GM23338 (cell line): Measurements from ENCODE around the gene USP15. TPM values are rescaled to one million over a fixed set of nuclear protein-coding genes. Genes with fewer than 3 reads are reported as not detected.

Source experiments
- ATAC-seq: fragments of 200-7000 bp; cut with Tn5 transposase; 3 replicates; pipeline ENCODE4 v1.9.1; 2020
- DNase-seq: peaks from one replicate; pipeline ENCODE4 v3.0.0-alpha.2; 2015; ENCODE audit warnings: low spot score
- H2AFZ ChIP-seq: fragments of 200-600 bp; sonication (generic); 2 replicates; pipeline ENCODE4 v1.8.0; 2016; ENCODE audit warnings: antibody characterized with exemption, mild to moderate bottlenecking, moderate library complexity
- H3F3A ChIP-seq: fragments of 200-600 bp; sonication (generic); replicated peaks from 2 replicates; pipeline ENCODE4 v1.8.0; 2017; ENCODE audit warnings: antibody characterized with exemption, mixed run types, low read depth
- H3K27ac ChIP-seq: fragments of 200-600 bp; sonication (generic); 2 replicates; pipeline ENCODE4 v1.6.1; 2016; ENCODE audit warnings: low read depth
- H3K27me3 ChIP-seq: fragments of 200-600 bp; sonication (generic); 2 replicates; pipeline ENCODE4 v1.8.0; 2016; ENCODE audit warnings: mild to moderate bottlenecking, mixed run types, moderate library complexity; ENCODE audit not compliant: insufficient read depth
- H3K36me3 ChIP-seq: fragments of 200-600 bp; sonication (generic); 2 replicates; pipeline ENCODE4 v1.8.0; 2016; ENCODE audit warnings: mild to moderate bottlenecking; ENCODE audit not compliant: insufficient read depth
- H3K4me1 ChIP-seq: fragments of 200-600 bp; sonication (generic); 2 replicates; pipeline ENCODE4 v1.8.0; 2016; ENCODE audit warnings: mild to moderate bottlenecking, moderate library complexity; ENCODE audit not compliant: insufficient read depth
- H3K4me2 ChIP-seq: fragments of 200-600 bp; sonication (generic); 2 replicates; pipeline ENCODE4 v1.7.1; 2017; ENCODE audit warnings: mixed run types
- H3K4me3 ChIP-seq: fragments of 200-600 bp; sonication (generic); 2 replicates; pipeline ENCODE4 v1.6.1; 2016; ENCODE audit warnings: mixed run types
- H3K79me2 ChIP-seq: fragments of 200-600 bp; sonication (generic); replicated peaks from 2 replicates; pipeline ENCODE4 v1.8.0; 2017; ENCODE audit warnings: mild to moderate bottlenecking; ENCODE audit not compliant: insufficient read depth
- H3K9me2 ChIP-seq: fragments of 200-600 bp; sonication (generic); 2 replicates; pipeline ENCODE4 v1.8.0; 2017; ENCODE audit not compliant: insufficient read depth
- H4K20me1 ChIP-seq: fragments of 200-600 bp; sonication (generic); replicated peaks from 2 replicates; pipeline ENCODE4 v1.8.0; 2017; ENCODE audit warnings: mild to moderate bottlenecking; ENCODE audit not compliant: insufficient read depth
- H3K27ac Mint-ChIP-seq: 2 replicates; pipeline ENCODE4 v1.8.0; 2020; ENCODE audit warnings: inconsistent platforms, mild to moderate bottlenecking, moderate library complexity, mixed read lengths
- H3K27me3 Mint-ChIP-seq: 3 replicates; pipeline ENCODE4 v1.8.0; 2022; ENCODE audit warnings: low read depth, mild to moderate bottlenecking, moderate library complexity, mixed read lengths, inconsistent platforms; ENCODE audit not compliant: insufficient read depth, poor library complexity
- H3K36me3 Mint-ChIP-seq: 3 replicates; pipeline ENCODE4 v1.8.0; 2021; ENCODE audit warnings: low read depth, mild to moderate bottlenecking, inconsistent platforms, moderate library complexity, mixed read lengths
- H3K4me1 Mint-ChIP-seq: 3 replicates; pipeline ENCODE4 v1.8.0; 2020; ENCODE audit warnings: mild to moderate bottlenecking, inconsistent platforms, mixed read lengths
- H3K4me3 Mint-ChIP-seq: 3 replicates; pipeline ENCODE4 v1.8.0; 2021; ENCODE audit warnings: moderate library complexity, mild to moderate bottlenecking, inconsistent platforms, mixed read lengths
- H3K9me3 Mint-ChIP-seq: 3 replicates; pipeline ENCODE4 v1.8.0; 2020; ENCODE audit warnings: moderate library complexity, mild to moderate bottlenecking, inconsistent platforms, mixed read lengths
- CREB1 ChIP-seq: fragments of 250-450 bp; sonication (Bioruptor Pico); IDR thresholded peaks from 2 replicates; pipeline ENCODE4 v1.5.0; 2020; ENCODE audit warnings: low read depth, mild to moderate bottlenecking, moderate library complexity
- EZH2 ChIP-seq: fragments of 200-600 bp; sonication (generic); IDR thresholded peaks from one replicate; pipeline ENCODE4 v1.8.0; 2017; ENCODE audit warnings: antibody characterized with exemption, mild to moderate bottlenecking, low read depth; ENCODE audit not compliant: unreplicated experiment
- EZH2phosphoT487 ChIP-seq: fragments of 200-600 bp; sonication (generic); IDR thresholded peaks from one replicate; pipeline ENCODE4 v1.8.1; 2018; ENCODE audit warnings: antibody characterized with exemption; ENCODE audit not compliant: unreplicated experiment
- NANOG ChIP-seq: IDR thresholded peaks from 2 replicates; pipeline ENCODE4 v1.6.1; 2016; ENCODE audit warnings: antibody characterized with exemption, borderline replicate concordance
- POLR2AphosphoS5 ChIP-seq: IDR thresholded peaks from 2 replicates; pipeline ENCODE4 v1.6.1; 2016; ENCODE audit warnings: antibody characterized with exemption, low read depth
- STAT1 ChIP-seq: IDR thresholded peaks from one replicate; pipeline ENCODE4 v1.6.1; 2016; ENCODE audit warnings: antibody characterized with exemption; ENCODE audit not compliant: unreplicated experiment
- ZNF114 ChIP-seq: fragments of 250-450 bp; sonication (Bioruptor Pico); IDR thresholded peaks from 2 replicates; pipeline ENCODE4 v1.5.0; 2020; ENCODE audit warnings: mild to moderate bottlenecking, moderate library complexity
- polyA plus RNA-seq: library from polyadenylated mRNA; unstranded; fragments of >200 nt; fragmentation: Nextera tagmentation; extraction: Ambion mirVana; gene quantifications from 2 replicates; pipeline ENCODE4 v1.2.1, GENCODE V29; 2016
- total RNA-seq: library from RNA; depleted of rRNA; stranded (reverse); fragments of >200 nt; shearing (Covaris generic); gene quantifications from 2 replicates; pipeline ENCODE4 v1.2.3, GENCODE V29; 2014
- TF ChIP-seq, protein P1 (sequence below): fragments of 250-450 bp; sonication (Bioruptor Pico); IDR thresholded peaks from 2 replicates; pipeline ENCODE4 v1.5.0; 2020; ENCODE audit warnings: mild to moderate bottlenecking, moderate library complexity

USP15 gene
- total and polyA plus RNA-seq, 2 experiments from 2014 or later, result 29.5 to 60.3 TPM

DNA sequence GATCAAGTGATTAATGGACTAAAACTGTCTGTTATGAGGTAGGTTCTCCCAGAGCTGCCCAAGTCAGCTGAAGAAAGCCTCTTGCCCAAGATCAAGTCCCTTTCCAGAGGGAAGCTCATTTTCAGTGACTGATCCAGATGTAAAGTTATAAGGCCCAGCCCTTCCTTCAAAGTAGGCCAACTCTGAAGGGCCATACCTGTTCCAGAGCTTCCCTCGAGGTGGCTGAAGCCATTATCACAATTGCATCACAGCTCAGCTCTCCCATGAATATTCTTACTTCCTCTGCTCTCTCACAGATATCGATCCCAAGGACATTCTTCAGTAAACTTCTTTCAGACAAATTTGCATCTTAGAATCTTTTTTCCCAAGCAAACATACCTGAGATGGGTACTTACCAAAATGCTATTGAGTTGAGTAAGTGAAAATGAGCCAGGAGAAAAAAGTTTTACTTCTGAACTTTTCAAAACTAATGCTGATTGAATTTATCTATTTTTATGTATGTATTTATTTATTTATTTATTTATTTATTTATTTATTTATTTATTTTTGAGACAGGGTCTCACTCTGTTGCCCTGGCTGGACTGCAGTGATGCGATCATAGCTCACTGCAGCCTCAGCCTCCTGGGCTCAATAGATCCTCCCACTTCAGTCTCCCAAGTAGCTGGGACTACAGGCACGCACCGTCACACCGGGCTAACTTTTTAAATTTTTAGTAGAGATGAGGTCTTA, 42.6 kb upstream of the USP15 start (continued):
- TF ChIP-seq NANOG, result no peak
- no peak for TF ChIP-seq ZNF114
- no peak for TF ChIP-seq EZH2phosphoT487
- TF ChIP-seq, protein P1, sequence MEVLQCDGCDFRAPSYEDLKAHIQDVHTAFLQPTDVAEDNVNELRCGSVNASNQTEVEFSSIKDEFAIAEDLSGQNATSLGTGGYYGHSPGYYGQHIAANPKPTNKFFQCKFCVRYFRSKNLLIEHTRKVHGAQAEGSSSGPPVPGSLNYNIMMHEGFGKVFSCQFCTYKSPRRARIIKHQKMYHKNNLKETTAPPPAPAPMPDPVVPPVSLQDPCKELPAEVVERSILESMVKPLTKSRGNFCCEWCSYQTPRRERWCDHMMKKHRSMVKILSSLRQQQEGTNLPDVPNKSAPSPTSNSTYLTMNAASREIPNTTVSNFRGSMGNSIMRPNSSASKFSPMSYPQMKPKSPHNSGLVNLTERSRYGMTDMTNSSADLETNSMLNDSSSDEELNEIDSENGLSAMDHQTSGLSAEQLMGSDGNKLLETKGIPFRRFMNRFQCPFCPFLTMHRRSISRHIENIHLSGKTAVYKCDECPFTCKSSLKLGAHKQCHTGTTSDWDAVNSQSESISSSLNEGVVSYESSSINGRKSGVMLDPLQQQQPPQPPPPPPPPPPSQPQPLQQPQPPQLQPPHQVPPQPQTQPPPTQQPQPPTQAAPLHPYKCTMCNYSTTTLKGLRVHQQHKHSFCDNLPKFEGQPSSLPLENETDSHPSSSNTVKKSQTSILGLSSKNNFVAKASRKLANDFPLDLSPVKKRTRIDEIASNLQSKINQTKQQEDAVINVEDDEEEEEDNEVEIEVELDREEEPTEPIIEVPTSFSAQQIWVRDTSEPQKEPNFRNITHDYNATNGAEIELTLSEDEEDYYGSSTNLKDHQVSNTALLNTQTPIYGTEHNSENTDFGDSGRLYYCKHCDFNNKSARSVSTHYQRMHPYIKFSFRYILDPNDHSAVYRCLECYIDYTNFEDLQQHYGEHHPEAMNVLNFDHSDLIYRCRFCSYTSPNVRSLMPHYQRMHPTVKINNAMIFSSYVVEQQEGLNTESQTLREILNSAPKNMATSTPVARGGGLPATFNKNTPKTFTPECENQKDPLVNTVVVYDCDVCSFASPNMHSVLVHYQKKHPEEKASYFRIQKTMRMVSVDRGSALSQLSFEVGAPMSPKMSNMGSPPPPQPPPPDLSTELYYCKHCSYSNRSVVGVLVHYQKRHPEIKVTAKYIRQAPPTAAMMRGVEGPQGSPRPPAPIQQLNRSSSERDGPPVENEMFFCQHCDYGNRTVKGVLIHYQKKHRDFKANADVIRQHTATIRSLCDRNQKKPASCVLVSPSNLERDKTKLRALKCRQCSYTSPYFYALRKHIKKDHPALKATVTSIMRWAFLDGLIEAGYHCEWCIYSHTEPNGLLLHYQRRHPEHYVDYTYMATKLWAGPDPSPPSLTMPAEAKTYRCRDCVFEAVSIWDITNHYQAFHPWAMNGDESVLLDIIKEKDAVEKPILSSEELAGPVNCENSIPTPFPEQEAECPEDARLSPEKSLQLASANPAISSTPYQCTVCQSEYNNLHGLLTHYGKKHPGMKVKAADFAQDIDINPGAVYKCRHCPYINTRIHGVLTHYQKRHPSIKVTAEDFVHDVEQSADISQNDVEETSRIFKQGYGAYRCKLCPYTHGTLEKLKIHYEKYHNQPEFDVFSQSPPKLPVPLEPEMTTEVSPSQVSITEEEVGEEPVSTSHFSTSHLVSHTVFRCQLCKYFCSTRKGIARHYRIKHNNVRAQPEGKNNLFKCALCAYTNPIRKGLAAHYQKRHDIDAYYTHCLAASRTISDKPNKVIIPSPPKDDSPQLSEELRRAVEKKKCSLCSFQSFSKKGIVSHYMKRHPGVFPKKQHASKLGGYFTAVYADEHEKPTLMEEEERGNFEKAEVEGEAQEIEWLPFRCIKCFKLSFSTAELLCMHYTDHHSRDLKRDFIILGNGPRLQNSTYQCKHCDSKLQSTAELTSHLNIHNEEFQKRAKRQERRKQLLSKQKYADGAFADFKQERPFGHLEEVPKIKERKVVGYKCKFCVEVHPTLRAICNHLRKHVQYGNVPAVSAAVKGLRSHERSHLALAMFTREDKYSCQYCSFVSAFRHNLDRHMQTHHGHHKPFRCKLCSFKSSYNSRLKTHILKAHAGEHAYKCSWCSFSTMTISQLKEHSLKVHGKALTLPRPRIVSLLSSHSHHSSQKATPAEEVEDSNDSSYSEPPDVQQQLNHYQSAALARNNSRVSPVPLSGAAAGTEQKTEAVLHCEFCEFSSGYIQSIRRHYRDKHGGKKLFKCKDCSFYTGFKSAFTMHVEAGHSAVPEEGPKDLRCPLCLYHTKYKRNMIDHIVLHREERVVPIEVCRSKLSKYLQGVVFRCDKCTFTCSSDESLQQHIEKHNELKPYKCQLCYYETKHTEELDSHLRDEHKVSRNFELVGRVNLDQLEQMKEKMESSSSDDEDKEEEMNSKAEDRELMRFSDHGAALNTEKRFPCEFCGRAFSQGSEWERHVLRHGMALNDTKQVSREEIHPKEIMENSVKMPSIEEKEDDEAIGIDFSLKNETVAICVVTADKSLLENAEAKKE, result no peak
- no peak for TF ChIP-seq EZH2
- TF ChIP-seq CREB1 (CRISPR knock-in tag), result no peak
- no peak for TF ChIP-seq POLR2AphosphoS5

GRCh38 chr12:62221107-62221506, 39.1 kb upstream of the USP15 start:
- Histone ChIP-seq H3K36me3 (no peaks in the 10 kb centered on the region), H3F3A (no peaks in the 10 kb centered on the region), H3K4me3 (no peak overlapping the region), H3K79me2 (no peaks in the 10 kb centered on the region), H3K9me2 (no peaks in the 10 kb centered on the region), H3K4me1 (no peaks in the 10 kb centered on the region), H3K27ac (no peak overlapping the region), H3K27me3 (no peaks in the 10 kb centered on the region), H3K4me2 (no peak overlapping the region), H4K20me1 (no peaks in the 10 kb centered on the region), H2AFZ (no peak overlapping the region; the same call in 1 of the 2 replicates)
- Mint-ChIP-seq H3K36me3 (no peaks in the 10 kb centered on the region), H3K4me1 (no peaks in the 10 kb centered on the region), H3K27me3 (no peaks in the 10 kb centered on the region), H3K4me3 (no peak overlapping the region), H3K27ac (no peak overlapping the region), H3K9me3 (no peaks in the 10 kb centered on the region)
- ATAC-seq (no peak), DNase-seq (no peak)
- TF ChIP-seq, protein P1, result no peak
- TF ChIP-seq POLR2AphosphoS5 (no peak), STAT1 (no peak), CREB1 (CRISPR knock-in tag) (no peak), NANOG (no peak), EZH2 (no peak), EZH2phosphoT487 (no peak)
